ENCODE data around the gene ZNF516.

ZNF516 gene

GRCh38 chr18:76504749-76505148 is 9.7 kb upstream of the ZNF516 start:
- no peak overlapping the region for H2AFZ ChIP-seq
- no peaks in the 10 kb centered on the region for H3K4me1 ChIP-seq
- no peak overlapping the region for H3K9ac ChIP-seq
- no peaks in the 10 kb centered on the region for H3K36me3 ChIP-seq (ENCODE audit: control insufficient read depth, insufficient read depth, low read length)
- no peak overlapping the region for H3K27ac ChIP-seq
- H3K27me3 ChIP-seq (ENCODE audit: control insufficient read depth, insufficient read depth, low read length), result no peaks in the 10 kb centered on the region
- TF ChIP-seq CTCF (IDR thresholded peaks at IDR 0.05), result no peak
- no peak overlapping the region for H3K4me3 ChIP-seq (ENCODE audit: low read depth, low read length)
- H3K9me3 ChIP-seq (ENCODE audit: control insufficient read depth, low read length), result no peaks in the 10 kb centered on the region
- no peak overlapping the region for H3K4me2 ChIP-seq (ENCODE audit: low read length)
- H3K79me2 ChIP-seq, result no peaks in the 10 kb centered on the region

GRCh38 chr18:76503649-76504386 is 8.8 kb upstream of the ZNF516 start:
- no peaks in the 10 kb centered on the region for H3K9me3 ChIP-seq (ENCODE audit: control insufficient read depth, low read length)
- no peak overlapping the region for H3K4me2 ChIP-seq (ENCODE audit: low read length)
- no peak overlapping the region for H3K4me3 ChIP-seq (ENCODE audit: low read depth, low read length)
- no peaks in the 10 kb centered on the region for H3K36me3 ChIP-seq (ENCODE audit: control insufficient read depth, insufficient read depth, low read length)
- H3K27me3 ChIP-seq (ENCODE audit: control insufficient read depth, insufficient read depth, low read length), result no peaks in the 10 kb centered on the region
- H3K79me2 ChIP-seq, result no peaks in the 10 kb centered on the region
- no peak for TF ChIP-seq CTCF (IDR thresholded peaks at IDR 0.05)
- no peak overlapping the region for H2AFZ ChIP-seq
- no peak overlapping the region for H3K9ac ChIP-seq
- H3K4me1 ChIP-seq, result no peaks in the 10 kb centered on the region
- no peak overlapping the region for H3K27ac ChIP-seq

GRCh38 chr18:76502551-76502950 is 7.5 kb upstream of the ZNF516 start:
- Histone ChIP-seq H2AFZ (no peak overlapping the region), H3K9ac (no peak overlapping the region), H3K27me3 (ENCODE audit: control insufficient read depth, insufficient read depth, low read length) (no peaks in the 10 kb centered on the region), H3K36me3 (ENCODE audit: control insufficient read depth, insufficient read depth, low read length) (no peaks in the 10 kb centered on the region), H3K4me2 (ENCODE audit: low read length) (no peak overlapping the region), H3K4me3 (ENCODE audit: low read depth, low read length) (no peak overlapping the region), H3K9me3 (ENCODE audit: control insufficient read depth, low read length) (no peaks in the 10 kb centered on the region), H3K4me1 (no peaks in the 10 kb centered on the region), H3K79me2 (no peaks in the 10 kb centered on the region), H3K27ac (no peak overlapping the region)
- TF ChIP-seq CTCF (IDR thresholded peaks at IDR 0.05), result no peak

- TF ChIP-seq CTCF (IDR thresholded peaks at IDR 0.05), result no peak
These were observed 4.7 kb upstream of the ZNF516 start for GRCh38 chr18:76499637-76500340.

More at GRCh38 chr18:76499637-76500340, 4.7 kb upstream of the ZNF516 start:
- H3K27me3 ChIP-seq (ENCODE audit: control insufficient read depth, insufficient read depth, low read length), result no peaks in the 10 kb centered on the region
- no peak overlapping the region for H3K27ac ChIP-seq
- H2AFZ ChIP-seq, result no peak overlapping the region
- H3K79me2 ChIP-seq, result no peaks in the 10 kb centered on the region
- no peak overlapping the region for H3K4me3 ChIP-seq (ENCODE audit: low read depth, low read length)
- H3K9me3 ChIP-seq (ENCODE audit: control insufficient read depth, low read length), result no peaks in the 10 kb centered on the region
- H3K9ac ChIP-seq, result no peak overlapping the region
- H3K4me2 ChIP-seq (ENCODE audit: low read length), result no peak overlapping the region
- H3K4me1 ChIP-seq, result peaks cover 3% of the 10 kb centered on the region
- H3K36me3 ChIP-seq (ENCODE audit: control insufficient read depth, insufficient read depth, low read length), result no peaks in the 10 kb centered on the region
